Stomach (tissue), 4 donors: Measurements from ENCODE around the gene BMPR2.

Source experiments
- POLR2A ChIP-seq, 4 donors: fragments of 450-650 bp; IDR thresholded peaks; one replicate each; pipeline ENCODE4 v1.6.1; 2016; ENCODE audit warnings: antibody characterized with exemption in 4 of 4, control low read depth in 2 of 4, mild to moderate bottlenecking in 1 of 4, moderate library complexity in 1 of 4
- POLR2AphosphoS5 ChIP-seq, 3 donors: sonication (generic); formaldehyde crosslinking; IDR thresholded peaks; one replicate each; pipeline ENCODE4 v1.6.1; 2016; ENCODE audit warnings: antibody characterized with exemption in 3 of 3
- TF ChIP-seq, protein P1 (sequence below), 7 experiments: fragments of 450-650 bp in 4 of 7; fragments of 200-600 bp in 3 of 7; sonication (generic) in 3 of 7; IDR thresholded peaks; one replicate each; pipeline ENCODE4 v1.5.1; 2016 to 2019; ENCODE audit warnings: antibody characterized with exemption in 7 of 7, control low read depth in 2 of 7, mild to moderate bottlenecking in 1 of 7

DNA sequence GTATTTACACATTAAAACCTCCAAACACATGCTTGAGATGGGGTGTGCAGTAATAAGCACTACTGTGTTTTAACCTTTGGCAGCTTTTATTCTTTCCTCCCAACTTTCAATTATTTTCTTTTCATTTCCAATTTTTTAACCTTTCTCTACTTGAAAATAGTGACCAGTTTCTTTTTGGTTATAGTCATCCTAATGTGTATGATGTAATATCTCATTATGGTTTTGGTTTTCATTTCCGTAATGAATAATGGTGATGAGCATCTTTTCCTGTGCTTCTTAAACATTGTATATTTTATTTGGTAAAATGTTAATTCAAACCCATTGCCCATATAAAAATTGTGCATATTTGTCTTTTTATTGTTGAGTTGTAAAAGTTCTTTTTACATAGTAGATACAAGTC is 103.5 kb downstream of the BMPR2 start:
- TF ChIP-seq POLR2AphosphoS5 (IDR thresholded peaks at IDR 0.05) (no peak), POLR2A (IDR thresholded peaks at IDR 0.05) (no peak)
- TF ChIP-seq, protein P1, sequence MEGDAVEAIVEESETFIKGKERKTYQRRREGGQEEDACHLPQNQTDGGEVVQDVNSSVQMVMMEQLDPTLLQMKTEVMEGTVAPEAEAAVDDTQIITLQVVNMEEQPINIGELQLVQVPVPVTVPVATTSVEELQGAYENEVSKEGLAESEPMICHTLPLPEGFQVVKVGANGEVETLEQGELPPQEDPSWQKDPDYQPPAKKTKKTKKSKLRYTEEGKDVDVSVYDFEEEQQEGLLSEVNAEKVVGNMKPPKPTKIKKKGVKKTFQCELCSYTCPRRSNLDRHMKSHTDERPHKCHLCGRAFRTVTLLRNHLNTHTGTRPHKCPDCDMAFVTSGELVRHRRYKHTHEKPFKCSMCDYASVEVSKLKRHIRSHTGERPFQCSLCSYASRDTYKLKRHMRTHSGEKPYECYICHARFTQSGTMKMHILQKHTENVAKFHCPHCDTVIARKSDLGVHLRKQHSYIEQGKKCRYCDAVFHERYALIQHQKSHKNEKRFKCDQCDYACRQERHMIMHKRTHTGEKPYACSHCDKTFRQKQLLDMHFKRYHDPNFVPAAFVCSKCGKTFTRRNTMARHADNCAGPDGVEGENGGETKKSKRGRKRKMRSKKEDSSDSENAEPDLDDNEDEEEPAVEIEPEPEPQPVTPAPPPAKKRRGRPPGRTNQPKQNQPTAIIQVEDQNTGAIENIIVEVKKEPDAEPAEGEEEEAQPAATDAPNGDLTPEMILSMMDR (IDR thresholded peaks at IDR 0.05) = no peak
